ENCODE results near the gene DDX5.

DDX5 gene

GRCh38 chr17:64546716-64547115 lies 40.6 kb upstream of the DDX5 start (continued):
- TF ChIP-seq ZNF37A (tag by site-specific recombination; IDR thresholded peaks at IDR 0.05), result no peak
- TF ChIP-seq ZNF670 (tag by site-specific recombination; IDR thresholded peaks at IDR 0.05; ENCODE audit: low read depth), result no peak
- no peak for TF ChIP-seq ZNF785 (tag by site-specific recombination; IDR thresholded peaks at IDR 0.05)
- no peak for TF ChIP-seq ZNF335 (tag by site-specific recombination; conservative IDR thresholded peaks at IDR 0.05)

GRCh38 chr17:64544742-64545141 lies 38.7 kb upstream of the DDX5 start:
- CTCF ChIA-PET, result interaction anchor here (0.6 to 1.6 kb wide), 5 partner anchors 11 to 125 kb away, joined by 3 to 8 read pairs (median 3); no protein-coding TSS in a partner anchor

More at GRCh38 chr17:64544742-64545141, 38.7 kb upstream of the DDX5 start:
- Histone ChIP-seq H3K4me3 (ENCODE audit: low read depth, low read length) (no peak overlapping the region), H3K9me3 (ENCODE audit: control insufficient read depth, insufficient read depth, low read depth, low read length) (no peaks in the 10 kb centered on the region), H3K27ac (ENCODE audit: extremely low read depth, low read depth, low read length) (no peak overlapping the region), H3K36me3 (ENCODE audit: control insufficient read depth in 2 of 2, insufficient read depth in 1 of 2, low read length in 2 of 2) (peaks cover 19 to 79% of the 10 kb centered on the region in 2 experiments), H3K4me1 (ENCODE audit: control insufficient read depth, insufficient read depth, low read length) (no peaks in the 10 kb centered on the region)
- TF ChIP-seq MZF1 (tag by site-specific recombination; IDR thresholded peaks at IDR 0.05; ENCODE audit: borderline replicate concordance) (no peak), OVOL3 (tag by site-specific recombination; IDR thresholded peaks at IDR 0.05) (no peak), ZBTB44 (tag by site-specific recombination; IDR thresholded peaks at IDR 0.05) (no peak), ZNF37A (tag by site-specific recombination; IDR thresholded peaks at IDR 0.05) (no peak), ZBTB17 (tag by site-specific recombination; IDR thresholded peaks at IDR 0.05) (no peak), ELK4 (IDR thresholded peaks at IDR 0.05; ENCODE audit: borderline replicate concordance, low read depth, low read length) (no peak), ZNF571 (tag by site-specific recombination; IDR thresholded peaks at IDR 0.05) (no peak), ZNF521 (tag by site-specific recombination; IDR thresholded peaks at IDR 0.05) (no peak), ATF2 (tag by site-specific recombination; IDR thresholded peaks at IDR 0.05; ENCODE audit: low read depth) (no peak), ZBTB26 (tag by site-specific recombination; optimal IDR thresholded peaks at IDR 0.05) (no peak), EGR2 (tag by site-specific recombination; IDR thresholded peaks at IDR 0.05; ENCODE audit: low read depth) (no peak), ZNF184 (tag by site-specific recombination; IDR thresholded peaks at IDR 0.05) (no peak), ZNF140 (tag by site-specific recombination; IDR thresholded peaks at IDR 0.05) (no peak), ZNF785 (tag by site-specific recombination; IDR thresholded peaks at IDR 0.05) (no peak), ZEB2 (tag by site-specific recombination; IDR thresholded peaks at IDR 0.05) (no peak), ZNF391 (tag by site-specific recombination; IDR thresholded peaks at IDR 0.05; ENCODE audit: borderline replicate concordance, low read depth) (no peak)
- POLR2A ChIA-PET, result interaction anchor here (0.7 kb wide), 1 partner anchor 38 kb away, joined by 4 read pairs; the partner anchor contains the start of gene DDX5
